OCI-LY7 (cell line): ENCODE results near the gene COL18A1. TPM values are rescaled to one million over a fixed set of nuclear protein-coding genes. Genes with fewer than 3 reads are reported as not detected.

ENCODE experiments used
- BruUV-seq: library from RNA; stranded (reverse); fragments of 400-500 nt; replicated peaks from 2 replicates; lab custom pipeline; 2021; lab: Mats Ljungman, UMichigan
- CTCF ChIA-PET: fragments of 300-600 bp; sonication (Branson Sonifier 250); formaldehyde crosslinking; loops from one replicate; lab custom pipeline; 2022; ENCODE audit warnings: antibody characterized with exemption; ENCODE audit not compliant: unreplicated experiment; lab: Charles Lee
- POLR2A ChIA-PET: fragments of 300-600 bp; sonication (Branson Sonifier 250); formaldehyde crosslinking; loops from one replicate; lab custom pipeline; 2022; ENCODE audit warnings: antibody characterized with exemption; lab: Charles Lee
- DNase-seq: peaks from one replicate; pipeline ENCODE4 v3.0.0-alpha.2; 2015; ENCODE audit warnings: low spot score
- H2AFZ ChIP-seq: fragments of 200-600 bp; sonication (generic), shearing (Covaris generic); 2 replicates; pipeline ENCODE4 v1.6.1; 2014; ENCODE audit warnings: mild to moderate bottlenecking, antibody characterized with exemption, low read length, moderate library complexity
- H3K27ac ChIP-seq: fragments of 200-600 bp; sonication (generic); 2 replicates; pipeline ENCODE4 v1.5.1; 2014; ENCODE audit warnings: mixed run types, low read depth, mild to moderate bottlenecking, moderate library complexity, low read length, inconsistent platforms; ENCODE audit not compliant: poor library complexity, severe bottlenecking
- H3K36me3 ChIP-seq: fragments of 200-600 bp; sonication (generic); 2 replicates; pipeline ENCODE4 v1.6.1; 2014; ENCODE audit warnings: mild to moderate bottlenecking, antibody characterized with exemption, low read length, moderate library complexity, mixed read lengths; ENCODE audit not compliant: insufficient read depth
- H3K4me1 ChIP-seq: fragments of 200-600 bp; sonication (generic); 2 replicates; pipeline ENCODE4 v1.5.1; 2014; ENCODE audit warnings: mild to moderate bottlenecking, low read length; ENCODE audit not compliant: insufficient read depth, poor library complexity, severe bottlenecking
- H3K4me2 ChIP-seq: fragments of 200-600 bp; sonication (generic); 2 replicates; pipeline ENCODE4 v1.6.1; 2014; ENCODE audit warnings: mild to moderate bottlenecking, low read length
- H3K4me3 ChIP-seq: fragments of 200-600 bp; sonication (generic); 2 replicates; pipeline ENCODE4 v1.5.1; 2014; ENCODE audit warnings: mild to moderate bottlenecking, low read depth, low read length; ENCODE audit not compliant: poor library complexity, severe bottlenecking
- H3K79me2 ChIP-seq: fragments of 200-600 bp; sonication (generic); 2 replicates; pipeline ENCODE4 v1.6.1; 2016; ENCODE audit warnings: low read depth, mild to moderate bottlenecking, low read length, moderate library complexity, mixed read lengths; ENCODE audit not compliant: insufficient read depth
- H3K9me2 ChIP-seq: fragments of 200-600 bp; sonication (generic); 2 replicates; pipeline ENCODE4 v1.6.1; 2016; ENCODE audit warnings: mild to moderate bottlenecking, low read length, mixed read lengths; ENCODE audit not compliant: insufficient read depth
- H3K9me3 ChIP-seq: fragments of 200-600 bp; sonication (generic); 2 replicates; pipeline ENCODE4 v1.6.1; 2014; ENCODE audit warnings: mild to moderate bottlenecking, mixed run types, low read length, mixed read lengths
- H4K20me1 ChIP-seq: fragments of 200-600 bp; sonication (generic); 2 replicates; pipeline ENCODE4 v1.6.1; 2014; ENCODE audit warnings: mild to moderate bottlenecking, antibody characterized with exemption, low read length, moderate library complexity, mixed read lengths; ENCODE audit not compliant: insufficient read depth
- EZH2phosphoT487 ChIP-seq: fragments of 200-600 bp; sonication (generic); IDR thresholded peaks from 2 replicates; pipeline ENCODE4 v1.6.1; 2018; ENCODE audit warnings: low read depth, borderline replicate concordance, mild to moderate bottlenecking, mixed run types, antibody characterized with exemption, low read length, moderate library complexity, mixed read lengths
- intact Hi-C: fragments of 100-400 bp; cut with micrococcal nuclease; formaldehyde crosslinking; loops from one replicate; pipeline ENCODE4 v1.10.0; 2022; ENCODE audit not compliant: unreplicated experiment
- total RNA-seq, 2 experiments: library from RNA; depleted of rRNA in 1 of 2; stranded (reverse); fragments of >200 nt in 1 of 2; shearing (Covaris generic) in 1 of 2; gene quantifications; 2 replicates each; pipeline ENCODE4 v1.2.3, GENCODE V29; 2014 to 2022
- TF ChIP-seq, protein P1 (sequence below): fragments of 200-600 bp; sonication (generic); conservative IDR thresholded peaks from 2 replicates; pipeline ENCODE4 v1.5.1; 2014; ENCODE audit warnings: mild to moderate bottlenecking, antibody characterized with exemption, low read length, moderate library complexity, mixed read lengths

COL18A1 gene
- total RNA-seq, 2 experiments from 2014 or later: 0.23 to 7.4 TPM

DNA sequence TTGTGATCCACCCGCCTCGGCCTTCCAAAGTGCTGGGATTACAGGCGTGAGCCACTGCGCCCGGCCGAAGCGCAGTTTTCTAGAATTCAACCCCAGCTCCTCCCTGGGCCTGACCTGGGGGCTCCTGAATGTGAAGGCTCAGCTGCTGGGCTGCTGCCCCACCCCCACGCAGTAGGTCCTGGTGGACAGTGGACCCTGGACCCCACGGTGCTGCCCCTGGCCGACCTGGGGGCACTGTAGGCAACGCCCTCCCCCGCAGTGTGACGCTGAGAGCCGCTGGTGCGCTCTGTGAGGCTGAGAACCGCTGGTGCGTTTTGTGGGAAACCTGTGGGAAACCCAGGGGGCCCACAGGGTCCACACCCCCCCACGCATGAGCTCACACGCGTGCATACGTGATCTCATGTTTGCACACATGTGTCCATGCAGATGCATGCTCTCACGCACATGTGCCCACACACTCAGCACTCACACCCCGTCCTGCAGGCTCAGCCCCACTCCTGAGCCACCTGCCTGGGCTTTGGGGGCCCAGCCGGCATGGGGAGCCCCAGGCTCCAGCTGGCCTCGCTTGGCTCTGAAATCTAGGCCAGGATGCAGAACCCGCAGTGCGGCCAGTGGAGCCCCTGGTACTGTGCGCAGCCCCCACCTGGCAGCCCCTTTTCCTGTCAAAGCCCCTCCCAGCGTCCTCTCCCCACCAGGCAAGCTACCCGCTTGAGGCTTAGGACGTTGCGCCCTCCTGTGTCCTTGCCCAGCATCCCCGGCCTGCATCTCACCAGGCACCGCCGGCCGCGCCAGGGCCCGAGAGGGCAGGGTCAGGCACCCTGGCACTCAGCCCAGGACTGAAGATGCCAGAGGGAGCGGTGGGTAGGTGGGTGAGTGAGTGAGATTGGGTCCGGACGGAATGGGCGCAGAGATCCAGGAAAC is 67.7 kb downstream of the COL18A1 start:
- Histone ChIP-seq H3K27ac (no peak overlapping the region), H4K20me1 (no peaks in the 10 kb centered on the region), H3K36me3 (no peaks in the 10 kb centered on the region), H3K9me2 (no peaks in the 10 kb centered on the region), H2AFZ (no peak overlapping the region), H3K4me1 (no peaks in the 10 kb centered on the region), H3K9me3 (no peaks in the 10 kb centered on the region), H3K4me2 (no peak overlapping the region), H3K4me3 (no peak overlapping the region), H3K79me2 (no peaks in the 10 kb centered on the region)
- ChIA-PET POLR2A (no interaction called here), CTCF (interaction anchor here (0.6 kb wide), 1 partner anchor 506 kb away, joined by 3 read pairs; no protein-coding TSS in a partner anchor)
- BruUV-seq: no TSS peak
- intact Hi-C loops: no loop called here
- TF ChIP-seq EZH2phosphoT487: no peak
- TF ChIP-seq, protein P1, sequence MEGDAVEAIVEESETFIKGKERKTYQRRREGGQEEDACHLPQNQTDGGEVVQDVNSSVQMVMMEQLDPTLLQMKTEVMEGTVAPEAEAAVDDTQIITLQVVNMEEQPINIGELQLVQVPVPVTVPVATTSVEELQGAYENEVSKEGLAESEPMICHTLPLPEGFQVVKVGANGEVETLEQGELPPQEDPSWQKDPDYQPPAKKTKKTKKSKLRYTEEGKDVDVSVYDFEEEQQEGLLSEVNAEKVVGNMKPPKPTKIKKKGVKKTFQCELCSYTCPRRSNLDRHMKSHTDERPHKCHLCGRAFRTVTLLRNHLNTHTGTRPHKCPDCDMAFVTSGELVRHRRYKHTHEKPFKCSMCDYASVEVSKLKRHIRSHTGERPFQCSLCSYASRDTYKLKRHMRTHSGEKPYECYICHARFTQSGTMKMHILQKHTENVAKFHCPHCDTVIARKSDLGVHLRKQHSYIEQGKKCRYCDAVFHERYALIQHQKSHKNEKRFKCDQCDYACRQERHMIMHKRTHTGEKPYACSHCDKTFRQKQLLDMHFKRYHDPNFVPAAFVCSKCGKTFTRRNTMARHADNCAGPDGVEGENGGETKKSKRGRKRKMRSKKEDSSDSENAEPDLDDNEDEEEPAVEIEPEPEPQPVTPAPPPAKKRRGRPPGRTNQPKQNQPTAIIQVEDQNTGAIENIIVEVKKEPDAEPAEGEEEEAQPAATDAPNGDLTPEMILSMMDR: no peak
- no peak for DNase-seq

DNA sequence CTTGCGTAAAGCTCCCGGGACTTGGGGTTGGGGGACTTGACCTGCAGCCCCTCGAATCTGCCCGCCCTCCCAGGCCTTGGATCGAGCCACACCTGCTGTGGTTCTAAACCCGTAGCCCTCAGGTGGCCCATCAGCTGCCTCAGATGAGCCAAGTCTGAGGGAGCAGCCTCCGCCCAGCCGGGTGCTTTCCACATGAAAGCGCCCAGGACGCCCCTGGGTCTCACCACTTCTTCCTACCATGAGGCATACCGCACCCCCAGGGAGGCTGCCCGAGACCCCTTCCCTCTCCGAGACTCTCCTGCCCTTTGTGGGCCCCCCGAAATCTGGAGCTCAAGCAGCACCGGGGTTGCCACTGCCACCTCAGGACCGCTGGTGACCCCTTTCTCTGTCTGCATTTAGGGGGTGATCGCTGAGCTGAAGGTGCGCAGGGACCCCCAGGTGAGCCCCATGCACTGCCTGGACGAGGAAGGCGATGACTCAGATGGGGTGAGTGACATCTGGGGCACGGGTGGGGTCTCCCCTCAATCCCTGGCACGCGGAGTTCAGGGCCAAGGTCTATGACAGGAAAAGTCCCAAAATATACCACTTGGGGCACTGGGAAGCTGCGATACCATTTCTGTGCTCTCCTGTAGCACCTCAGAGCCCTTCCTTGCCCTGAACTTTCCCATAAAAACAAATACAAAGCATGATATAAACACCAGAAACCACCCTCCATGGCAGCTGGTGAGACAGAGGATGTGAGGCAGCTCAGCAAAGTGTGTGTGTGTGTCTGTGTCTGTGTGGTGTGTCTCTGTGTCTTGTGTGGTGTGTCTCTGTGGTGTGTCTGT is 68.7 kb downstream of the COL18A1 start:
- no peak for TF ChIP-seq EZH2phosphoT487
- TF ChIP-seq, protein P1: no peak
- H3K4me1 ChIP-seq: peaks cover 5% of the 10 kb centered on the region
- no peaks in the 10 kb centered on the region for H4K20me1 ChIP-seq
- H2AFZ ChIP-seq: no peak overlapping the region
- no peaks in the 10 kb centered on the region for H3K79me2 ChIP-seq
- no peak overlapping the region for H3K27ac ChIP-seq
- H3K9me2 ChIP-seq: no peaks in the 10 kb centered on the region
- intact Hi-C loops: no loop called here
- no peak for DNase-seq
- ChIA-PET CTCF (interaction anchor here (0.6 kb wide), 1 partner anchor 507 kb away, joined by 3 read pairs; no protein-coding TSS in a partner anchor), POLR2A (no interaction called here)
- H3K9me3 ChIP-seq: no peaks in the 10 kb centered on the region
- no peaks in the 10 kb centered on the region for H3K36me3 ChIP-seq
- BruUV-seq: no TSS peak
- no peak overlapping the region for H3K4me3 ChIP-seq
- H3K4me2 ChIP-seq: no peak overlapping the region
